Effector memory CD8-positive, alpha-beta T cell (primary cell): Measurements from ENCODE around the gene NCKAP1.
"Not testable (repeated sequence)": the region's sequence is repeated elsewhere in the genome, so short reads cannot be mapped to it uniquely, and the experiment has no call there.

ENCODE experiments used
- ATAC-seq: fragments of 150-1000 bp; cut with Tn5 transposase; replicated peaks from 2 replicates; pipeline ENCODE4 v1.10.0; 2021; ENCODE audit warnings: mild to moderate bottlenecking, moderate library complexity
- DNase-seq, 3 experiments: peaks; one replicate each; pipeline ENCODE4 v3.0.0; 2021
- H3K27ac Mint-ChIP-seq, 2 donors: one replicate each; pipeline ENCODE4 v1.8.0; 2022; ENCODE audit warnings: mild to moderate bottlenecking in 2 of 2, mixed read lengths in 2 of 2, moderate library complexity in 2 of 2
- H3K27me3 Mint-ChIP-seq, 2 donors: one replicate each; pipeline ENCODE4 v1.8.0; 2022; ENCODE audit warnings: mixed read lengths in 2 of 2
- H3K36me3 Mint-ChIP-seq: one replicate; pipeline ENCODE4 v1.8.0; 2022; ENCODE audit warnings: mild to moderate bottlenecking, moderate library complexity, mixed read lengths; ENCODE audit not compliant: insufficient read depth
- H3K4me1 Mint-ChIP-seq, 2 donors: one replicate each; pipeline ENCODE4 v1.8.0; 2022; ENCODE audit warnings: low read depth in 2 of 2, mixed read lengths in 2 of 2
- H3K4me3 Mint-ChIP-seq, 2 donors: one replicate each; pipeline ENCODE4 v1.8.0; 2022; ENCODE audit warnings: mild to moderate bottlenecking in 2 of 2, mixed read lengths in 2 of 2, moderate library complexity in 2 of 2
- H3K9me3 Mint-ChIP-seq, 2 donors: one replicate each; pipeline ENCODE4 v1.8.0; 2022; ENCODE audit warnings: mixed read lengths in 2 of 2

The NCKAP1 gene

GRCh38 chr2:182876653-182877052, 161.6 kb downstream of the NCKAP1 start:
- ATAC-seq, H3K4me1 Mint-ChIP-seq, DNase-seq, H3K36me3 Mint-ChIP-seq, H3K4me3 Mint-ChIP-seq, H3K27ac Mint-ChIP-seq: not testable (repeated sequence)
- H3K27me3 Mint-ChIP-seq = peaks cover 14 to 16% of the 10 kb centered on the region in 2 donors
- H3K9me3 Mint-ChIP-seq = peaks cover 6 to 10% of the 10 kb centered on the region in 2 donors

- Mint-ChIP-seq H3K4me3 (no peak overlapping the region), H3K4me1 (peaks cover 4 to 10% of the 10 kb centered on the region in 2 donors), H3K9me3 (peaks cover 0 to 3% of the 10 kb centered on the region in 2 donors), H3K27me3 (peaks cover 65 to 74% of the 10 kb centered on the region in 2 donors), H3K27ac (no peak overlapping the region), H3K36me3 (no peaks in the 10 kb centered on the region)
- ATAC-seq (no peak), DNase-seq (no peak)
Observed at GRCh38 chr2:182870227-182870626, 168.0 kb downstream of the NCKAP1 start.

GRCh38 chr2:182868054-182868796, 170.0 kb downstream of the NCKAP1 start:
- Mint-ChIP-seq H3K36me3 (no peaks in the 10 kb centered on the region), H3K4me1 (peaks cover 4 to 10% of the 10 kb centered on the region in 2 donors), H3K9me3 (peaks cover 0 to 1% of the 10 kb centered on the region in 2 donors), H3K27me3 (peaks cover 77 to 94% of the 10 kb centered on the region in 2 donors), H3K4me3 (no peak overlapping the region), H3K27ac (no peak overlapping the region)
- no peak for ATAC-seq
- DNase-seq = no peak

- Mint-ChIP-seq H3K9me3 (peaks cover 0 to 1% of the 10 kb centered on the region in 2 donors), H3K4me3 (peak overlapping the region in 1 of 2 donors; percentile 5), H3K27me3 (peaks cover 84 to 93% of the 10 kb centered on the region in 2 donors), H3K27ac (no peak overlapping the region), H3K36me3 (no peaks in the 10 kb centered on the region), H3K4me1 (peaks cover 4 to 10% of the 10 kb centered on the region in 2 donors)
- ATAC-seq (no peak), DNase-seq (no peak)
Observed at GRCh38 chr2:182867426-182868053, 170.7 kb downstream of the NCKAP1 start.

GRCh38 chr2:182866461-182867406, 171.5 kb downstream of the NCKAP1 start, which contains the start of gene FRZB:
FRZB (minus strand) TSS chr2:182866637; CDS start chr2:182866552, 85 bp downstream.
- peaks cover 76 to 85% of the 10 kb centered on the region in 2 donors for H3K27me3 Mint-ChIP-seq
- H3K36me3 Mint-ChIP-seq = no peaks in the 10 kb centered on the region
- ATAC-seq (no peak), DNase-seq (no peak)
- no peaks in the 10 kb centered on the region for H3K9me3 Mint-ChIP-seq
- peaks cover 4 to 10% of the 10 kb centered on the region in 2 donors for H3K4me1 Mint-ChIP-seq
- H3K4me3 Mint-ChIP-seq = peak within 1 kb of the TSS; percentile 5 to 61
- H3K27ac Mint-ChIP-seq = peak within 1 kb of the TSS in 1 of 2 donors; percentile 41

GRCh38 chr2:182866095-182866460, 172.2 kb downstream of the NCKAP1 start:
- H3K4me1 Mint-ChIP-seq = peaks cover 4 to 10% of the 10 kb centered on the region in 2 donors
- H3K9me3 Mint-ChIP-seq = no peaks in the 10 kb centered on the region
- DNase-seq = no peak
- H3K36me3 Mint-ChIP-seq = no peaks in the 10 kb centered on the region
- peaks cover 79 to 80% of the 10 kb centered on the region in 2 donors for H3K27me3 Mint-ChIP-seq
- no peak overlapping the region for H3K27ac Mint-ChIP-seq
- peak overlapping the region; percentile 5 to 30 for H3K4me3 Mint-ChIP-seq
- ATAC-seq = no peak

GRCh38 chr2:182864949-182865570, 173.2 kb downstream of the NCKAP1 start:
- ATAC-seq (no peak), DNase-seq (no peak)
- H3K27me3 Mint-ChIP-seq = peaks cover 75 to 77% of the 10 kb centered on the region in 2 donors
- peaks cover 4 to 10% of the 10 kb centered on the region in 2 donors for H3K4me1 Mint-ChIP-seq
- no peak overlapping the region for H3K4me3 Mint-ChIP-seq
- H3K9me3 Mint-ChIP-seq = no peaks in the 10 kb centered on the region
- H3K36me3 Mint-ChIP-seq = no peaks in the 10 kb centered on the region
- H3K27ac Mint-ChIP-seq = no peak overlapping the region

- Mint-ChIP-seq H3K27ac (no peak overlapping the region), H3K9me3 (no peaks in the 10 kb centered on the region), H3K4me1 (peaks cover 4 to 10% of the 10 kb centered on the region in 2 donors), H3K36me3 (no peaks in the 10 kb centered on the region), H3K4me3 (no peak overlapping the region), H3K27me3 (peaks cover 61 to 64% of the 10 kb centered on the region in 2 donors)
- DNase-seq = no peak
- no peak for ATAC-seq
Observed at GRCh38 chr2:182863642-182864041, 174.6 kb downstream of the NCKAP1 start.

- Mint-ChIP-seq H3K27ac (no peak overlapping the region), H3K27me3 (peaks cover 45 to 49% of the 10 kb centered on the region in 2 donors), H3K4me3 (no peak overlapping the region), H3K36me3 (no peaks in the 10 kb centered on the region), H3K9me3 (no peaks in the 10 kb centered on the region), H3K4me1 (peaks cover 4 to 10% of the 10 kb centered on the region in 2 donors)
- no peak for ATAC-seq
- DNase-seq = no peak
Observed at GRCh38 chr2:182862091-182862490, 176.2 kb downstream of the NCKAP1 start.

- H3K36me3 Mint-ChIP-seq = no peaks in the 10 kb centered on the region
- peaks cover 0 to 3% of the 10 kb centered on the region in 2 donors for H3K4me1 Mint-ChIP-seq
- H3K9me3 Mint-ChIP-seq = no peaks in the 10 kb centered on the region
- ATAC-seq (no peak), DNase-seq (no peak)
- H3K27ac Mint-ChIP-seq = no peak overlapping the region
- H3K27me3 Mint-ChIP-seq = peaks cover 33 to 37% of the 10 kb centered on the region in 2 donors
- H3K4me3 Mint-ChIP-seq = no peak overlapping the region
Observed at GRCh38 chr2:182860858-182861257, 177.4 kb downstream of the NCKAP1 start.
